ENCODE measurements around the gene TEX11. TPM values are rescaled to one million over a fixed set of nuclear protein-coding genes. Genes with fewer than 3 reads are reported as not detected.

Gene TEX11
- total and polyA plus RNA-seq, 2 experiments from 2014 or later: 0.60 to 1.0 TPM

- no peaks in the 10 kb centered on the region for H3K9me3 Mint-ChIP-seq
- Histone ChIP-seq H3K27ac (ENCODE audit: low read depth) (no peak overlapping the region), H3K79me2 (replicated peaks; ENCODE audit: insufficient read depth) (no peaks in the 10 kb centered on the region), H2AFZ (no peak overlapping the region), H3K27me3 (ENCODE audit: insufficient read depth) (no peaks in the 10 kb centered on the region), H3K36me3 (ENCODE audit: insufficient read depth) (no peaks in the 10 kb centered on the region), H3K9me2 (ENCODE audit: insufficient read depth) (no peaks in the 10 kb centered on the region), H3K4me3 (no peak overlapping the region), H4K20me1 (replicated peaks; ENCODE audit: insufficient read depth) (no peaks in the 10 kb centered on the region), H3K4me1 (ENCODE audit: insufficient read depth) (no peaks in the 10 kb centered on the region), H3K4me2 (no peak overlapping the region), H3F3A (replicated peaks; ENCODE audit: low read depth) (no peaks in the 10 kb centered on the region)
- no peaks in the 10 kb centered on the region for H3K27me3 Mint-ChIP-seq (ENCODE audit: insufficient read depth, low read depth, poor library complexity)
- TF ChIP-seq CTCF (conservative IDR thresholded peaks at IDR 0.05; ENCODE audit: low read depth in 2 of 2): no peak
- no peak for TF ChIP-seq ZNF462 (CRISPR knock-in tag; IDR thresholded peaks at IDR 0.05)
- TF ChIP-seq EZH2 (IDR thresholded peaks at IDR 0.05; ENCODE audit: low read depth, unreplicated experiment): no peak
- TF ChIP-seq REST (IDR thresholded peaks at IDR 0.05; ENCODE audit: unreplicated experiment): no peak
- TF ChIP-seq CREB1 (CRISPR knock-in tag; IDR thresholded peaks at IDR 0.05; ENCODE audit: low read depth): no peak
- TF ChIP-seq JUNB (IDR thresholded peaks at IDR 0.05; ENCODE audit: unreplicated experiment): no peak
- TF ChIP-seq NANOG (IDR thresholded peaks at IDR 0.05; ENCODE audit: borderline replicate concordance): no peak
- no peak for TF ChIP-seq ETS1 (IDR thresholded peaks at IDR 0.05)
- TF ChIP-seq STAT1 (IDR thresholded peaks at IDR 0.05; ENCODE audit: unreplicated experiment): no peak
- TF ChIP-seq ZNF331 (CRISPR knock-in tag; IDR thresholded peaks at IDR 0.05; ENCODE audit: low read depth): no peak
- TF ChIP-seq POLR2AphosphoS5 (IDR thresholded peaks at IDR 0.05; ENCODE audit: low read depth): no peak
- TF ChIP-seq EZH2phosphoT487 (IDR thresholded peaks at IDR 0.05; ENCODE audit: unreplicated experiment): no peak
- no peak for TF ChIP-seq ZNF114 (CRISPR knock-in tag; IDR thresholded peaks at IDR 0.05)
- no peak overlapping the region for H3K27ac Mint-ChIP-seq
- no peaks in the 10 kb centered on the region for H3K4me1 Mint-ChIP-seq
- no peak for ATAC-seq
- H3K36me3 Mint-ChIP-seq (ENCODE audit: low read depth): no peaks in the 10 kb centered on the region
- DNase-seq (ENCODE audit: low spot score): no peak
- no peak overlapping the region for H3K4me3 Mint-ChIP-seq
These were observed 102.4 kb downstream of the TEX11 start for GRCh38 chrX:70806081-70806480.
